Trophoblast cell (in vitro differentiated cells and primary cell): ENCODE results near the gene LAMB1.

ENCODE experiments used
- DNase-seq, 2 donors: peaks; one replicate each; pipeline ENCODE4 v3.0.0-alpha.2; 2016
- H2AFZ ChIP-seq: 2 replicates; pipeline ENCODE4 v1.6.1; 2013; ENCODE audit warnings: low read length, moderate library complexity, mild to moderate bottlenecking; ENCODE audit not compliant: insufficient read depth, poor library complexity
- H2AK5ac ChIP-seq: 2 replicates; pipeline ENCODE4 v1.6.1; 2013; ENCODE audit warnings: mild to moderate bottlenecking, low read length
- H2BK120ac ChIP-seq: 2 replicates; pipeline ENCODE4 v1.6.1; 2013; ENCODE audit warnings: low read length, mild to moderate bottlenecking, moderate library complexity; ENCODE audit not compliant: insufficient read depth, poor library complexity
- H2BK12ac ChIP-seq: 2 replicates; pipeline ENCODE4 v1.6.1; 2013; ENCODE audit warnings: mild to moderate bottlenecking, low read length, moderate library complexity
- H2BK5ac ChIP-seq: 2 replicates; pipeline ENCODE4 v1.6.1; 2013; ENCODE audit warnings: low read length, low read depth, moderate library complexity, mild to moderate bottlenecking; ENCODE audit not compliant: poor library complexity
- H3K14ac ChIP-seq: 2 replicates; pipeline ENCODE4 v1.6.1; 2013; ENCODE audit warnings: mild to moderate bottlenecking, low read length
- H3K18ac ChIP-seq: 2 replicates; pipeline ENCODE4 v1.6.1; 2013; ENCODE audit warnings: mild to moderate bottlenecking, low read length
- H3K23ac ChIP-seq: 2 replicates; pipeline ENCODE4 v1.6.1; 2013; ENCODE audit warnings: low read length
- H3K27ac ChIP-seq: 2 replicates; pipeline ENCODE4 v1.5.1; 2013; ENCODE audit warnings: low read depth, mild to moderate bottlenecking, inconsistent platforms, low read length, moderate library complexity
- H3K27me3 ChIP-seq: 2 replicates; pipeline ENCODE4 v1.6.1; 2013; ENCODE audit warnings: inconsistent platforms, mild to moderate bottlenecking, low read length, moderate library complexity; ENCODE audit not compliant: insufficient read depth
- H3K36me3 ChIP-seq, 2 experiments: 1 replicate in 1 of 2; 2 replicates in 1 of 2; pipeline ENCODE4 v1.6.1; 2013; ENCODE audit warnings: low read length in 2 of 2, mild to moderate bottlenecking in 2 of 2, moderate library complexity in 1 of 2; ENCODE audit not compliant: insufficient read depth in 2 of 2, control insufficient read depth in 1 of 2
- H3K4ac ChIP-seq: 2 replicates; pipeline ENCODE4 v1.6.1; 2013; ENCODE audit warnings: low read depth, mild to moderate bottlenecking, low read length, moderate library complexity
- H3K4me1 ChIP-seq, 2 experiments: 1 replicate in 1 of 2; 2 replicates in 1 of 2; pipeline ENCODE4 v1.6.1; 2013; ENCODE audit warnings: low read length in 2 of 2, mild to moderate bottlenecking in 2 of 2, moderate library complexity in 1 of 2; ENCODE audit not compliant: insufficient read depth in 2 of 2, control insufficient read depth in 1 of 2
- H3K4me2 ChIP-seq: 2 replicates; pipeline ENCODE4 v1.6.1; 2013; ENCODE audit warnings: inconsistent platforms, mild to moderate bottlenecking, low read length, moderate library complexity
- H3K4me3 ChIP-seq: 2 replicates; pipeline ENCODE4 v1.5.1; 2013; ENCODE audit warnings: mild to moderate bottlenecking, low read depth, low read length, inconsistent platforms
- H3K79me1 ChIP-seq: one replicate; pipeline ENCODE4 v1.6.1; 2013; ENCODE audit warnings: low read length
- H3K79me2 ChIP-seq: 2 replicates; pipeline ENCODE4 v1.6.1; 2013; ENCODE audit warnings: low read length, mild to moderate bottlenecking; ENCODE audit not compliant: control insufficient read depth, insufficient read depth, poor library complexity
- H3K9ac ChIP-seq: 2 replicates; pipeline ENCODE4 v1.6.1; 2013; ENCODE audit warnings: mild to moderate bottlenecking, low read length
- H3K9me3 ChIP-seq: 2 replicates; pipeline ENCODE4 v1.6.1; 2013; ENCODE audit warnings: low read depth, mild to moderate bottlenecking, control low read depth, inconsistent platforms, low read length; ENCODE audit not compliant: insufficient read depth
- H4K12ac ChIP-seq: 2 replicates; pipeline ENCODE4 v1.6.1; 2013; ENCODE audit warnings: low read depth, mild to moderate bottlenecking, low read length, moderate library complexity
- H4K8ac ChIP-seq: 2 replicates; pipeline ENCODE4 v1.6.1; 2013; ENCODE audit warnings: low read depth, mild to moderate bottlenecking, low read length, moderate library complexity
- H4K91ac ChIP-seq: one replicate; pipeline ENCODE4 v1.6.1; 2013; ENCODE audit warnings: low read depth, mild to moderate bottlenecking, low read length, moderate library complexity
- WGBS: extraction: QIAGEN DNeasy Blood & Tissue Kit; methylation state at CpG from one replicate; pipeline ENCODE4 v1.1.7; 2013; ENCODE audit warnings: missing lambda C conversion rate; ENCODE audit not compliant: insufficient read length, insufficient coverage; ENCODE audit errors: extremely low coverage; 5-methylcytosine and 5-hydroxymethylcytosine counted together

Gene LAMB1

GRCh38 chr7:108038986-108039385 lies 36.0 kb upstream of the LAMB1 start:
- Histone ChIP-seq H3K27ac (no peak overlapping the region), H3K4ac (no peak overlapping the region), H4K12ac (no peak overlapping the region), H3K4me2 (no peak overlapping the region), H3K79me2 (no peaks in the 10 kb centered on the region), H3K36me3 (no peaks in the 10 kb centered on the region), H3K79me1 (no peaks in the 10 kb centered on the region), H2AFZ (no peak overlapping the region), H2BK12ac (no peak overlapping the region), H3K9me3 (no peaks in the 10 kb centered on the region), H4K8ac (no peak overlapping the region), H2BK120ac (no peak overlapping the region), H3K9ac (no peak overlapping the region), H2BK5ac (no peak overlapping the region), H3K27me3 (no peaks in the 10 kb centered on the region), H3K4me1 (peaks cover 0 to 4% of the 10 kb centered on the region in 2 experiments), H2AK5ac (no peak overlapping the region), H3K14ac (no peak overlapping the region), H4K91ac (no peak overlapping the region), H3K18ac (no peak overlapping the region), H3K23ac (no peak overlapping the region), H3K4me3 (no peak overlapping the region)
- no peak for DNase-seq

DNA sequence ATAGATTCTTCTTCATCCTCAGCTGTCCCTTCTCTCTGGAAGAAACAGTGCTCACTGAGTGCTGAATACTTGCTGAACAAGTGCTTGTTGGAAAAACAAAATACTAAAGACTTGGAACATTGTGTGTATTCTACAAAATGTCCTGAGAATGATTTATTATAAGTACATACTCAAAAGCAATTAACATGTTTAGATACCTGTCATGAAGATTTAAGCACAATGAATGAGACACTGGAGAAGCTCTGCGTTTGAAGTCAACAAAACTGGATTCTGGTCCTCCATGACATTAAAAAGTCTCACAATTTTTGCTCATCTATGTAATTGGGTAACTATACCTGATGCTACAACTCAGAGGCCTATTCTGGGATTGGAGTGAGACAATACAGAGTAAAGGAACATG lies 34.8 kb upstream of the LAMB1 start:
- H3K18ac ChIP-seq = no peak overlapping the region
- no peak overlapping the region for H2BK120ac ChIP-seq
- H3K4me1 ChIP-seq = peaks cover 0 to 4% of the 10 kb centered on the region in 2 experiments
- H4K12ac ChIP-seq = no peak overlapping the region
- no peak overlapping the region for H3K9ac ChIP-seq
- H3K4ac ChIP-seq = no peak overlapping the region
- H3K14ac ChIP-seq = no peak overlapping the region
- no peaks in the 10 kb centered on the region for H3K79me1 ChIP-seq
- DNase-seq = no peak
- H3K36me3 ChIP-seq = no peaks in the 10 kb centered on the region
- H3K27me3 ChIP-seq = no peaks in the 10 kb centered on the region
- no peak overlapping the region for H3K23ac ChIP-seq
- no peaks in the 10 kb centered on the region for H3K9me3 ChIP-seq
- no peak overlapping the region for H3K4me3 ChIP-seq
- no peak overlapping the region for H3K4me2 ChIP-seq
- H3K27ac ChIP-seq = no peak overlapping the region
- H2AK5ac ChIP-seq = no peak overlapping the region
- H2BK12ac ChIP-seq = no peak overlapping the region
- H4K91ac ChIP-seq = no peak overlapping the region
- WGBS = no CpG with 5 or more reads among the region's 1 CpG
- H2AFZ ChIP-seq = no peak overlapping the region
- no peak overlapping the region for H4K8ac ChIP-seq
- no peak overlapping the region for H2BK5ac ChIP-seq
- no peaks in the 10 kb centered on the region for H3K79me2 ChIP-seq

GRCh38 chr7:108037140-108037539 lies 34.2 kb upstream of the LAMB1 start:
- H3K14ac ChIP-seq = no peak overlapping the region
- no peak overlapping the region for H3K4ac ChIP-seq
- no CpG with 5 or more reads among the region's 3 CpGs for WGBS
- peaks cover 0 to 4% of the 10 kb centered on the region in 2 experiments for H3K4me1 ChIP-seq
- no peak overlapping the region for H3K4me2 ChIP-seq
- no peak for DNase-seq
- H3K23ac ChIP-seq = no peak overlapping the region
- H3K27ac ChIP-seq = no peak overlapping the region
- no peak overlapping the region for H3K18ac ChIP-seq
- no peak overlapping the region for H2AFZ ChIP-seq
- no peaks in the 10 kb centered on the region for H3K79me2 ChIP-seq
- no peak overlapping the region for H3K4me3 ChIP-seq
- H3K79me1 ChIP-seq = no peaks in the 10 kb centered on the region
- H2BK120ac ChIP-seq = no peak overlapping the region
- H2BK12ac ChIP-seq = no peak overlapping the region
- H4K12ac ChIP-seq = no peak overlapping the region
- H4K91ac ChIP-seq = no peak overlapping the region
- H3K27me3 ChIP-seq = no peaks in the 10 kb centered on the region
- no peak overlapping the region for H2BK5ac ChIP-seq
- H3K9ac ChIP-seq = no peak overlapping the region
- H2AK5ac ChIP-seq = no peak overlapping the region
- no peaks in the 10 kb centered on the region for H3K36me3 ChIP-seq
- no peaks in the 10 kb centered on the region for H3K9me3 ChIP-seq
- H4K8ac ChIP-seq = no peak overlapping the region

DNA sequence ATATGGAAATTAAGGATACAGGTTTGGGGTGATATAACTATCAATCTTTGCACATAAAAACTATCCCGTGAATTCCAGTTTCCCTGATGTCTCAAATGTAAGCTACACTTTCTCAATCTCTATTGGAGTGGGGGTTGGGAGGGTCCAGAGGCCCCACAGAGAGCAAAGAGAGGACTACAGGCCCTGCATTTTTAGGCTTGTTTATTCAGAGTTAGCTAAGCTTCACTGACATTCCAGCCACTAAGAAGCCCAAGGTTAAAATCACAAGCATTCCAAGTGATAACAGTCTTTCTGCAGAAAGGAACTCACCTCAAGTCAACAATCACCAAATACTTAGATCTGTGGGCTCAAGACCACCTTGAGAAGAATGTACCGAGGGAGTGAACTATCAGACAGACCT lies 31.6 kb upstream of the LAMB1 start:
- Histone ChIP-seq H4K8ac (peak overlapping the region; percentile 47), H3K9ac (no peak overlapping the region), H3K4me3 (no peak overlapping the region), H2BK5ac (peak overlapping the region; percentile 56), H4K12ac (no peak overlapping the region), H3K27ac (no peak overlapping the region), H2BK120ac (no peak overlapping the region), H3K79me1 (peaks cover 3% of the 10 kb centered on the region), H3K4me2 (no peak overlapping the region), H2BK12ac (no peak overlapping the region), H3K4ac (no peak overlapping the region), H3K9me3 (no peaks in the 10 kb centered on the region), H4K91ac (no peak overlapping the region), H3K14ac (no peak overlapping the region), H3K36me3 (no peaks in the 10 kb centered on the region), H2AFZ (no peak overlapping the region), H3K27me3 (no peaks in the 10 kb centered on the region), H3K4me1 (peaks cover 2 to 9% of the 10 kb centered on the region in 2 experiments), H3K18ac (no peak overlapping the region), H3K23ac (no peak overlapping the region), H3K79me2 (no peaks in the 10 kb centered on the region), H2AK5ac (no peak overlapping the region)
- WGBS = no CpG with 5 or more reads among the region's 2 CpGs
- peak in 1 of 2 donors; percentile 28 for DNase-seq
